ENCODE data around the gene MARCKSL1. TPM values are rescaled to one million over a fixed set of nuclear protein-coding genes. Genes with fewer than 3 reads are reported as not detected.
"Not testable (repeated sequence)": the region's sequence is repeated elsewhere in the genome, so short reads cannot be mapped to it uniquely, and the experiment has no call there.

The MARCKSL1 gene
- total RNA-seq, 1 experiment from 2014 or later = 445 TPM

DNA sequence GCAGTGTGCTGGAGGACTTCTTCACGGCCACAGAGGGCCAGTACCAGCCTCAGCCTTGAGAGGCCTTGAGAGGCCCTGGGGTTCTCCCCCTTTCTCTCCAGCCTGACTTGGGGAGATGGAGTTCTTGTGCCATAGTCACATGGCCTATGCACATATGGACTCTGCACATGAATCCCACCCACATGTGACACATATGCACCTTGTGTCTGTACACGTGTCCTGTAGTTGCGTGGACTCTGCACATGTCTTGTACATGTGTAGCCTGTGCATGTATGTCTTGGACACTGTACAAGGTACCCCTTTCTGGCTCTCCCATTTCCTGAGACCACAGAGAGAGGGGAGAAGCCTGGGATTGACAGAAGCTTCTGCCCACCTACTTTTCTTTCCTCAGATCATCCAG lies 50.4 kb downstream of the MARCKSL1 start:
- DNase-seq (ENCODE audit: low spot score) = no peak
- Histone ChIP-seq H3K27me3 (replicated peaks; ENCODE audit: insufficient read depth, low read depth, low read length, poor library complexity) (no peaks in the 10 kb centered on the region), H3K4me3 (ENCODE audit: low read depth, low read length, poor library complexity, severe bottlenecking) (no peak overlapping the region), H3K4me1 (ENCODE audit: insufficient read depth, low read length, poor library complexity, severe bottlenecking) (peaks cover 8% of the 10 kb centered on the region), H3K36me3 (ENCODE audit: insufficient read depth, low read length, poor library complexity, severe bottlenecking) (no peaks in the 10 kb centered on the region), H3K9me3 (ENCODE audit: low read depth, low read length, poor library complexity, severe bottlenecking) (no peaks in the 10 kb centered on the region), H3K27ac (ENCODE audit: low read depth, low read length, poor library complexity, severe bottlenecking) (no peak overlapping the region)
- TF ChIP-seq, protein P1, sequence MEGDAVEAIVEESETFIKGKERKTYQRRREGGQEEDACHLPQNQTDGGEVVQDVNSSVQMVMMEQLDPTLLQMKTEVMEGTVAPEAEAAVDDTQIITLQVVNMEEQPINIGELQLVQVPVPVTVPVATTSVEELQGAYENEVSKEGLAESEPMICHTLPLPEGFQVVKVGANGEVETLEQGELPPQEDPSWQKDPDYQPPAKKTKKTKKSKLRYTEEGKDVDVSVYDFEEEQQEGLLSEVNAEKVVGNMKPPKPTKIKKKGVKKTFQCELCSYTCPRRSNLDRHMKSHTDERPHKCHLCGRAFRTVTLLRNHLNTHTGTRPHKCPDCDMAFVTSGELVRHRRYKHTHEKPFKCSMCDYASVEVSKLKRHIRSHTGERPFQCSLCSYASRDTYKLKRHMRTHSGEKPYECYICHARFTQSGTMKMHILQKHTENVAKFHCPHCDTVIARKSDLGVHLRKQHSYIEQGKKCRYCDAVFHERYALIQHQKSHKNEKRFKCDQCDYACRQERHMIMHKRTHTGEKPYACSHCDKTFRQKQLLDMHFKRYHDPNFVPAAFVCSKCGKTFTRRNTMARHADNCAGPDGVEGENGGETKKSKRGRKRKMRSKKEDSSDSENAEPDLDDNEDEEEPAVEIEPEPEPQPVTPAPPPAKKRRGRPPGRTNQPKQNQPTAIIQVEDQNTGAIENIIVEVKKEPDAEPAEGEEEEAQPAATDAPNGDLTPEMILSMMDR (conservative IDR thresholded peaks at IDR 0.05; ENCODE audit: low read depth, low read length) = no peak
- no peak for TF ChIP-seq EZH2 (IDR thresholded peaks at IDR 0.05; ENCODE audit: borderline replicate concordance, low read depth, low read length, poor library complexity, severe bottlenecking)
- CTCF ChIA-PET = no interaction called here
- no TSS peak for BruUV-seq (replicated peaks)
- intact Hi-C loops (cut with micrococcal nuclease; ENCODE audit: unreplicated experiment) = no loop called here
- POLR2A ChIA-PET (ENCODE audit: low non-redundant PET) = no interaction called here

DNA sequence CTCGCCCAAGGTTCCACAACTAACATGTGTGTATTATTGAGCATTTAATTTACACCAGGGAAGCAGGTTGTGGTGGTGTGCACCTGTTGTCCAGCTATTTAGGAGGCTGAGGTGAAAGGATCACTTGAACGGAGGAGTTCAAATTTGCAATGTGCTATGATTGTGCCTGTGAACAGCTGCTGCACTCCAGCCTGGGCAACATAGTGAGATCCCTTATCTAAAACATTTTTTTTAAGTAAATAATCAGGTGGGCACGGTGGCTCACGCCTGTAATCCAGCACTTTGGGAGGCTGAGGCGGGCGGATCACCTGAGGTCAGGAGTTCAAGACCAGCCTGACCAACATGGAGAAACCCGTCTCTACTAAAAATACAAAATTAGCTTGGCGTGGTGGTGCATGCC lies 51.3 kb downstream of the MARCKSL1 start:
- CTCF ChIA-PET; H3K9me3 ChIP-seq (ENCODE audit: low read depth, low read length, poor library complexity, severe bottlenecking); H3K36me3 ChIP-seq (ENCODE audit: insufficient read depth, low read length, poor library complexity, severe bottlenecking); BruUV-seq (replicated peaks); DNase-seq (ENCODE audit: low spot score); POLR2A ChIA-PET (ENCODE audit: low non-redundant PET); H3K4me1 ChIP-seq (ENCODE audit: insufficient read depth, low read length, poor library complexity, severe bottlenecking); H3K27me3 ChIP-seq (replicated peaks; ENCODE audit: insufficient read depth, low read depth, low read length, poor library complexity); intact Hi-C loops (cut with micrococcal nuclease; ENCODE audit: unreplicated experiment); H3K27ac ChIP-seq (ENCODE audit: low read depth, low read length, poor library complexity, severe bottlenecking); H3K4me3 ChIP-seq (ENCODE audit: low read depth, low read length, poor library complexity, severe bottlenecking): not testable (repeated sequence)

Other genes starting within 250 kb of the MARCKSL1 start
- 96.8 and 97.4 TPM in 2 replicates for gene KPNA6, start 228.2 kb downstream of the MARCKSL1 start, total RNA-seq (2021)
- gene TXLNA, start 156.6 kb downstream of the MARCKSL1 start, total RNA-seq (2021) = 62.3 and 62.7 TPM in 2 replicates
- 15.6 and 22.4 TPM in 2 replicates for gene CCDC28B, start 135.6 kb downstream of the MARCKSL1 start, total RNA-seq (2021)
- 7.2 and 7.9 TPM in 2 replicates for gene IQCC, start 130.6 kb downstream of the MARCKSL1 start, total RNA-seq (2021)
- gene DCDC2B, start 127.1 kb downstream of the MARCKSL1 start, total RNA-seq (2021) = not detected in 2 replicates
- gene TMEM234, start 113.9 kb downstream of the MARCKSL1 start, total RNA-seq (2021) = 15.4 TPM in 2 replicates
- gene EIF3I, start 113.8 kb downstream of the MARCKSL1 start, total RNA-seq (2021) = 298 and 303 TPM in 2 replicates
- gene FAM167B, start 89.0 kb downstream of the MARCKSL1 start, total RNA-seq (2021) = 0.35 TPM in 1 of 2 replicates, not detected in the other
- gene LCK, start 85.0 kb downstream of the MARCKSL1 start, total RNA-seq (2021) = not detected in 2 replicates
- gene HDAC1, start 44.1 kb downstream of the MARCKSL1 start, total RNA-seq (2021) = 192 and 195 TPM in 2 replicates
- 4.7 and 5.2 TPM in 2 replicates for gene FAM229A, start 26.3 kb upstream of the MARCKSL1 start, total RNA-seq (2021)
- 3.9 and 4.3 TPM in 2 replicates for gene TSSK3, start 26.3 kb upstream of the MARCKSL1 start, total RNA-seq (2021)
- gene BSDC1, start 58.2 kb upstream of the MARCKSL1 start, total RNA-seq (2021) = 47.4 and 48.0 TPM in 2 replicates
- 0.06 and 0.17 TPM in 2 replicates for gene ZBTB8B, start 128.8 kb upstream of the MARCKSL1 start, total RNA-seq (2021)
- gene ZBTB8A, start 203.2 kb upstream of the MARCKSL1 start, total RNA-seq (2021) = 6.4 and 7.9 TPM in 2 replicates